Panc1 (cell line): ENCODE results near the gene DSCAML1. TPM values are rescaled to one million over a fixed set of nuclear protein-coding genes. Genes with fewer than 3 reads are reported as not detected.

Experiments used
- ATAC-seq: fragments of 200-7000 bp; cut with Tn5 transposase; 2 replicates; pipeline ENCODE4 v1.9.1; 2020; ENCODE audit warnings: mild to moderate bottlenecking, moderate library complexity
- BruUV-seq: library from RNA; stranded (reverse); fragments of 400-500 nt; replicated peaks from 2 replicates; lab custom pipeline; 2021; lab: Mats Ljungman, UMichigan
- CTCF ChIA-PET: fragments of 300-600 bp; sonication (Branson Sonifier 250); formaldehyde crosslinking; loops from one replicate; lab custom pipeline; 2022; ENCODE audit warnings: antibody characterized with exemption; lab: Charles Lee
- POLR2A ChIA-PET: fragments of 300-600 bp; sonication (Branson Sonifier 250); formaldehyde crosslinking; loops from one replicate; lab custom pipeline; 2022; ENCODE audit warnings: antibody characterized with exemption; lab: Charles Lee
- DNase-seq: peaks from one replicate; pipeline ENCODE4 v3.0.0-alpha.2; 2010; ENCODE audit warnings: low read depth, low spot score
- H3K27ac ChIP-seq: 2 replicates; pipeline ENCODE4 v1.5.1; 2011; ENCODE audit warnings: mild to moderate bottlenecking, low read length, inconsistent platforms
- H3K27me3 ChIP-seq: fragments of 200-500 bp; sonication (Bioruptor generic); 2 replicates; pipeline ENCODE4 v1.6.0; 2014; ENCODE audit warnings: low read length, inconsistent platforms; ENCODE audit not compliant: control insufficient read depth, insufficient read depth
- H3K36me3 ChIP-seq: fragments of 200-500 bp; sonication (Bioruptor generic); 2 replicates; pipeline ENCODE4 v1.5.1; 2014; ENCODE audit warnings: inconsistent platforms, mild to moderate bottlenecking, low read length, moderate library complexity; ENCODE audit not compliant: control insufficient read depth, insufficient read depth
- H3K4me1 ChIP-seq: 2 replicates; pipeline ENCODE4 v1.5.1; 2011; ENCODE audit warnings: inconsistent platforms, mild to moderate bottlenecking, low read length, moderate library complexity; ENCODE audit not compliant: control insufficient read depth, insufficient read depth
- H3K4me3 ChIP-seq, 2 experiments: 2 replicates each; pipeline ENCODE4 v1.5.1; 2011 to 2012; ENCODE audit warnings: low read depth in 2 of 2, low read length in 2 of 2, mild to moderate bottlenecking in 2 of 2, inconsistent platforms in 1 of 2, moderate library complexity in 1 of 2
- H3K9me3 ChIP-seq: fragments of 200-500 bp; sonication (Bioruptor generic); 2 replicates; pipeline ENCODE4 v1.5.1; 2014; ENCODE audit warnings: low read depth, mild to moderate bottlenecking, inconsistent platforms, low read length, moderate library complexity; ENCODE audit not compliant: control insufficient read depth, insufficient read depth
- CTCF ChIP-seq: fragments of 450-650 bp; IDR thresholded peaks from 2 replicates; pipeline ENCODE4 v1.5.1; 2017; ENCODE audit warnings: mild to moderate bottlenecking
- POLR2AphosphoS5 ChIP-seq: IDR thresholded peaks from 2 replicates; pipeline ENCODE4 v1.6.1; 2012; ENCODE audit warnings: mild to moderate bottlenecking, low read depth, low read length, moderate library complexity
- REST ChIP-seq, 2 experiments: IDR thresholded peaks; 2 replicates each; pipeline ENCODE4 v1.6.1; 2011 to 2012; ENCODE audit warnings: low read depth in 2 of 2, control low read depth in 1 of 2, low read length in 1 of 2, mild to moderate bottlenecking in 1 of 2, moderate library complexity in 1 of 2; ENCODE audit not compliant: insufficient read depth in 1 of 2
- SIN3A ChIP-seq: IDR thresholded peaks from 2 replicates; pipeline ENCODE4 v1.6.1; 2012; ENCODE audit warnings: low read depth, mild to moderate bottlenecking, low read length, moderate library complexity, borderline replicate concordance; ENCODE audit not compliant: insufficient read depth
- TCF7L2 ChIP-seq: IDR thresholded peaks from 2 replicates; pipeline ENCODE4 v1.6.1; 2011; ENCODE audit warnings: mild to moderate bottlenecking, low read depth, low read length, inconsistent platforms
- in situ Hi-C: cut with HindIII; loops from 2 replicates; pipeline ENCODE4 v1.10.0; 2016; ENCODE audit warnings: low sequenced_read_pairs, low pct_unique_long_range_greater_than_20kb
- intact Hi-C: fragments of 100-400 bp; cut with micrococcal nuclease; formaldehyde crosslinking; loops from one replicate; pipeline ENCODE4 v1.10.0; 2022; ENCODE audit not compliant: unreplicated experiment
- total RNA-seq: library from RNA; stranded (reverse); gene quantifications from one replicate; pipeline ENCODE4 v1.2.1, GENCODE V29; 2021; ENCODE audit not compliant: unreplicated experiment

DSCAML1 gene
- total RNA-seq, 1 experiment from 2014 or later, result 1.6 TPM

GRCh38 chr11:117547195-117547850, 249.7 kb downstream of the DSCAML1 start:
- H3K27ac ChIP-seq, result no peak overlapping the region
- H3K27me3 ChIP-seq, result peaks cover 2% of the 10 kb centered on the region; the same call in 1 of the 2 replicates
- ATAC-seq (no peak), DNase-seq (no peak)
- BruUV-seq, result no TSS peak
- in situ Hi-C loops, result no loop called here
- CTCF ChIA-PET, result interaction anchor here (0.5 kb wide), 1 partner anchor 745 kb away, joined by 3 read pairs; no protein-coding TSS in a partner anchor
- TF ChIP-seq SIN3A (no peak), POLR2AphosphoS5 (no peak), TCF7L2 (no peak)
- POLR2A ChIA-PET, result no interaction called here
- no peaks in the 10 kb centered on the region for H3K4me1 ChIP-seq
- no peaks in the 10 kb centered on the region for H3K36me3 ChIP-seq
- H3K9me3 ChIP-seq, result no peaks in the 10 kb centered on the region
- H3K4me3 ChIP-seq, result no peak overlapping the region
- intact Hi-C loops, result no loop called here

GRCh38 chr11:117546431-117547194, 250.4 kb downstream of the DSCAML1 start:
- H3K27ac ChIP-seq, result no peak overlapping the region
- 0 out of 2 replicates have a peak, but pooled peaks cover 2% of the 10 kb centered on the region for H3K27me3 ChIP-seq
- no peaks in the 10 kb centered on the region for H3K4me1 ChIP-seq
- in situ Hi-C loops, result no loop called here
- DNase-seq (no peak), ATAC-seq (no peak)
- TF ChIP-seq POLR2AphosphoS5, result no peak
- intact Hi-C loops, result no loop called here
- POLR2A ChIA-PET, result no interaction called here
- H3K9me3 ChIP-seq, result no peaks in the 10 kb centered on the region
- BruUV-seq, result no TSS peak
- H3K36me3 ChIP-seq, result no peaks in the 10 kb centered on the region
- no peak overlapping the region for H3K4me3 ChIP-seq
- CTCF ChIA-PET, result interaction anchor here (0.5 kb wide), 1 partner anchor 746 kb away, joined by 3 read pairs; no protein-coding TSS in a partner anchor

- TF ChIP-seq SIN3A (no peak), REST (IDR thresholded peaks at IDR 0.05; ENCODE audit: insufficient read depth in 1 of 2, low read depth in 2 of 2, low read length in 1 of 2) (no peak), TCF7L2 (no peak), CTCF (no peak), POLR2AphosphoS5 (no peak)
- CTCF ChIA-PET, result no interaction called here
- ATAC-seq, result no peak
Observed at GRCh38 chr11:117545706-117546105, 251.3 kb downstream of the DSCAML1 start.

More at GRCh38 chr11:117545706-117546105, 251.3 kb downstream of the DSCAML1 start:
- in situ Hi-C loops, result no loop called here
- intact Hi-C loops, result no loop called here
- Histone ChIP-seq H3K4me3 (no peak overlapping the region), H3K9me3 (no peaks in the 10 kb centered on the region), H3K27me3 (peaks cover 5% of the 10 kb centered on the region; the same call in 1 of the 2 replicates), H3K4me1 (no peaks in the 10 kb centered on the region), H3K27ac (no peak overlapping the region), H3K36me3 (no peaks in the 10 kb centered on the region)
- no peak for DNase-seq
- POLR2A ChIA-PET, result no interaction called here
- BruUV-seq, result no TSS peak
